Endothelial cell of umbilical vein (primary cell): ENCODE data around the gene ALDH1A3. TPM values are rescaled to one million over a fixed set of nuclear protein-coding genes. Genes with fewer than 3 reads are reported as not detected.

Source experiments
- BruUV-seq: library from RNA; stranded (reverse); fragments of 400-500 nt; replicated peaks from 2 replicates; lab custom pipeline; 2021; lab: Mats Ljungman, UMichigan
- CTCF ChIA-PET: fragments of 300-600, 350-600 bp; sonication (Branson Sonifier 250); formaldehyde crosslinking; loops from one replicate; lab custom pipeline; 2021; ENCODE audit warnings: antibody characterized with exemption, inconsistent platforms; lab: Charles Lee
- POLR2A ChIA-PET: fragments of 300-600, 350-600 bp; sonication (Branson Sonifier 250); formaldehyde crosslinking; loops from one replicate; lab custom pipeline; 2021; ENCODE audit warnings: antibody characterized with exemption, inconsistent platforms; lab: Charles Lee
- DNase-seq: peaks from one replicate; pipeline ENCODE4 v3.0.0-alpha.2; 2011; ENCODE audit warnings: low read depth, low spot score
- FAIRE-seq: peaks from 2 replicates; lab custom pipeline; 2011; peaks lifted over from hg19 to GRCh38; lab: Jason Lieb, UNC
- H2AFZ ChIP-seq: 2 replicates; pipeline ENCODE4 v1.6.0; 2012; ENCODE audit warnings: low read depth, low read length, control low read depth, inconsistent platforms
- H3K27ac ChIP-seq: 2 replicates; pipeline ENCODE4 v1.5.1; 2011; ENCODE audit warnings: low read depth, mild to moderate bottlenecking, control low read depth, low read length, moderate library complexity; ENCODE audit not compliant: insufficient read depth
- H3K27me3 ChIP-seq, 2 experiments: 2 replicates each; pipeline versions ENCODE4 v1.6.0 to v1.6.1; 2011; ENCODE audit warnings: low read length in 2 of 2, mixed read lengths in 1 of 2; ENCODE audit not compliant: control insufficient read depth in 2 of 2, insufficient read depth in 2 of 2
- H3K36me3 ChIP-seq, 2 experiments: 2 replicates in 1 of 2; 3 replicates in 1 of 2; pipeline ENCODE4 v1.5.1; 2011; ENCODE audit warnings: low read length in 2 of 2, mild to moderate bottlenecking in 1 of 2, moderate library complexity in 1 of 2; ENCODE audit not compliant: control insufficient read depth in 2 of 2, insufficient read depth in 2 of 2; ENCODE audit errors: extremely low read depth in 1 of 2
- H3K4me1 ChIP-seq: 3 replicates; pipeline ENCODE4 v1.5.1; 2011; ENCODE audit warnings: mild to moderate bottlenecking, low read length; ENCODE audit not compliant: control insufficient read depth, insufficient read depth; ENCODE audit errors: extremely low read depth
- H3K4me2 ChIP-seq: 2 replicates; pipeline ENCODE4 v1.6.1; 2011; ENCODE audit warnings: low read length, control low read depth, mixed read lengths; ENCODE audit not compliant: insufficient read depth
- H3K4me3 ChIP-seq, 3 experiments: fragments of 200-600 bp in 1 of 3; sonication (generic), shearing (Covaris generic) in 1 of 3; replicated peaks in 1 of 3; 2 replicates each; pipeline ENCODE4 v1.5.1; 2011 to 2016; ENCODE audit warnings: control low read depth in 3 of 3, low read length in 3 of 3, mild to moderate bottlenecking in 2 of 3, inconsistent platforms in 1 of 3, low read depth in 1 of 3, moderate library complexity in 1 of 3; ENCODE audit not compliant: insufficient read depth in 1 of 3
- H3K79me2 ChIP-seq: 2 replicates; pipeline ENCODE4 v1.6.0; 2012; ENCODE audit warnings: low read length, inconsistent platforms; ENCODE audit not compliant: control insufficient read depth, insufficient read depth
- H3K9ac ChIP-seq: replicated peaks from 2 replicates; pipeline ENCODE3; 2011; ENCODE audit warnings: low read length, control low read depth; ENCODE audit not compliant: insufficient read depth; ENCODE audit errors: extremely low read depth
- H3K9me1 ChIP-seq: replicated peaks from 3 replicates; pipeline ENCODE4 v1.6.0; 2011; ENCODE audit warnings: mild to moderate bottlenecking, low read length; ENCODE audit not compliant: control insufficient read depth, insufficient read depth; ENCODE audit errors: extremely low read depth
- H3K9me3 ChIP-seq: replicated peaks from 2 replicates; pipeline ENCODE4 v1.5.1; 2012; ENCODE audit warnings: low read length, inconsistent platforms; ENCODE audit not compliant: control insufficient read depth, insufficient read depth
- H4K20me1 ChIP-seq: replicated peaks from 2 replicates; pipeline ENCODE3; 2011; ENCODE audit warnings: mild to moderate bottlenecking, low read length; ENCODE audit not compliant: control insufficient read depth, insufficient read depth; ENCODE audit errors: extremely low read depth
- EZH2 ChIP-seq: IDR thresholded peaks from 2 replicates; pipeline ENCODE4 v1.6.1; 2012; ENCODE audit warnings: borderline replicate concordance, low read depth, mild to moderate bottlenecking, moderate library complexity, low read length, inconsistent platforms; ENCODE audit not compliant: severe bottlenecking
- FOS ChIP-seq: IDR thresholded peaks from 2 replicates; pipeline ENCODE4 v1.6.1; 2011; ENCODE audit warnings: mild to moderate bottlenecking, low read length, moderate library complexity, borderline replicate concordance; ENCODE audit not compliant: insufficient read depth
- GATA2 ChIP-seq: IDR thresholded peaks from 2 replicates; pipeline ENCODE4 v1.7.0; 2011; ENCODE audit warnings: low read depth, mild to moderate bottlenecking, moderate library complexity, mixed read lengths, low read length; ENCODE audit not compliant: insufficient read length, insufficient read depth
- JUN ChIP-seq: IDR thresholded peaks from 2 replicates; pipeline ENCODE4 v1.6.1; 2011; ENCODE audit warnings: borderline replicate concordance, low read depth; ENCODE audit not compliant: insufficient read length, insufficient read depth
- MYC ChIP-seq: IDR thresholded peaks from one replicate; pipeline ENCODE4 v1.6.1; 2011; ENCODE audit warnings: mild to moderate bottlenecking, low read depth, low read length
- POLR2A ChIP-seq: IDR thresholded peaks from 2 replicates; pipeline ENCODE4 v1.6.1; 2012; ENCODE audit warnings: low read depth, mild to moderate bottlenecking, control low read depth, low read length
- POLR2AphosphoS5 ChIP-seq: IDR thresholded peaks from 2 replicates; pipeline ENCODE4 v1.6.1; 2012; ENCODE audit warnings: low read depth, mild to moderate bottlenecking, control low read depth, low read length, moderate library complexity; ENCODE audit not compliant: insufficient read depth
- dilution Hi-C: fragments of 300-500 bp; cut with MboI; formaldehyde crosslinking; loops from one replicate; pipeline ENCODE4 v1.15.0; 2019; ENCODE audit warnings: low sequenced_read_pairs; ENCODE audit not compliant: extremely low pct_ligation_motif_present
- intact Hi-C: fragments of 100-400 bp; cut with micrococcal nuclease; formaldehyde crosslinking; loops from one replicate; pipeline ENCODE4 v1.10.0; 2022
- polyA plus RNA-seq, 4 experiments: library from polyadenylated mRNA; depleted of rRNA in 3 of 4; stranded (reverse) in 3 of 4; unstranded in 1 of 4; fragments of >200 nt; gene quantifications; 2 replicates each; pipeline versions ENCODE4 v1.2.1 to v1.2.3, GENCODE V29; 2011 to 2012; ENCODE audit warnings: missing spikeins in 1 of 4
- total RNA-seq: library from RNA; stranded (reverse); gene quantifications from 2 replicates; pipeline ENCODE4 v1.2.3, GENCODE V29; 2021
- TF ChIP-seq, protein P1 (sequence below), 2 donors: IDR thresholded peaks; 1 replicate in 1 of 2; 2 replicates in 1 of 2; pipeline ENCODE4 v1.5.1; 2011; ENCODE audit warnings: low read length in 2 of 2, mild to moderate bottlenecking in 2 of 2, moderate library complexity in 2 of 2, control low read depth in 1 of 2, inconsistent platforms in 1 of 2, low read depth in 1 of 2; ENCODE audit not compliant: insufficient read depth in 1 of 2; ENCODE audit errors: extremely low read depth in 1 of 2
- TF ChIP-seq, protein P2 (sequence below): IDR thresholded peaks from 2 replicates; pipeline ENCODE4 v1.6.1; 2011; ENCODE audit not compliant: insufficient read depth, insufficient read length

Gene ALDH1A3
- total and polyA plus RNA-seq, 2 donors (not counting 3 experiments of a cell fraction or from before 2014, with no cell fraction given), result 2.8 to 5.8 TPM

- intact Hi-C loops, result loop anchor here (10.0 kb wide), 1 partner anchor 521 kb away; no protein-coding TSS in a partner anchor
- no peak for DNase-seq
- POLR2A ChIA-PET, result no interaction called here
- peaks cover 13 to 14% of the 10 kb centered on the region in 2 experiments for H3K27me3 ChIP-seq
- no peaks in the 10 kb centered on the region for H4K20me1 ChIP-seq
- no peak overlapping the region for H2AFZ ChIP-seq
- no TSS peak for BruUV-seq
- no peak overlapping the region for H3K4me3 ChIP-seq
- no peak overlapping the region for H3K27ac ChIP-seq
- peaks cover 2% of the 10 kb centered on the region for H3K4me1 ChIP-seq
- H3K9me1 ChIP-seq, result no peaks in the 10 kb centered on the region
- no peaks in the 10 kb centered on the region for H3K36me3 ChIP-seq
- no peaks in the 10 kb centered on the region for H3K79me2 ChIP-seq
- no peak overlapping the region for H3K4me2 ChIP-seq
- H3K9me3 ChIP-seq, result no peaks in the 10 kb centered on the region
- dilution Hi-C loops, result no loop called here
- CTCF ChIA-PET, result interaction anchor here (1.0 to 3.2 kb wide), 7 partner anchors 11 to 248 kb away, joined by 3 to 14 read pairs (median 5); no protein-coding TSS in a partner anchor
- H3K9ac ChIP-seq, result no peak overlapping the region
- TF ChIP-seq EZH2 (no peak), FOS (no peak), POLR2A (no peak), GATA2 (no peak), POLR2AphosphoS5 (no peak), JUN (no peak), MYC (no peak)
- TF ChIP-seq, protein P1, sequence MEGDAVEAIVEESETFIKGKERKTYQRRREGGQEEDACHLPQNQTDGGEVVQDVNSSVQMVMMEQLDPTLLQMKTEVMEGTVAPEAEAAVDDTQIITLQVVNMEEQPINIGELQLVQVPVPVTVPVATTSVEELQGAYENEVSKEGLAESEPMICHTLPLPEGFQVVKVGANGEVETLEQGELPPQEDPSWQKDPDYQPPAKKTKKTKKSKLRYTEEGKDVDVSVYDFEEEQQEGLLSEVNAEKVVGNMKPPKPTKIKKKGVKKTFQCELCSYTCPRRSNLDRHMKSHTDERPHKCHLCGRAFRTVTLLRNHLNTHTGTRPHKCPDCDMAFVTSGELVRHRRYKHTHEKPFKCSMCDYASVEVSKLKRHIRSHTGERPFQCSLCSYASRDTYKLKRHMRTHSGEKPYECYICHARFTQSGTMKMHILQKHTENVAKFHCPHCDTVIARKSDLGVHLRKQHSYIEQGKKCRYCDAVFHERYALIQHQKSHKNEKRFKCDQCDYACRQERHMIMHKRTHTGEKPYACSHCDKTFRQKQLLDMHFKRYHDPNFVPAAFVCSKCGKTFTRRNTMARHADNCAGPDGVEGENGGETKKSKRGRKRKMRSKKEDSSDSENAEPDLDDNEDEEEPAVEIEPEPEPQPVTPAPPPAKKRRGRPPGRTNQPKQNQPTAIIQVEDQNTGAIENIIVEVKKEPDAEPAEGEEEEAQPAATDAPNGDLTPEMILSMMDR (IDR thresholded peaks at IDR 0.05; ENCODE audit: extremely low read depth in 1 of 2, insufficient read depth in 1 of 2, low read depth in 1 of 2, low read length in 2 of 2), result no peak
- TF ChIP-seq, protein P2, sequence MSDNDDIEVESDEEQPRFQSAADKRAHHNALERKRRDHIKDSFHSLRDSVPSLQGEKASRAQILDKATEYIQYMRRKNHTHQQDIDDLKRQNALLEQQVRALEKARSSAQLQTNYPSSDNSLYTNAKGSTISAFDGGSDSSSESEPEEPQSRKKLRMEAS, result no peak
- FAIRE-seq, result no peak
Observed at GRCh38 chr15:100875495-100875894, 4.1 kb upstream of the ALDH1A3 start.
